ACHN (cell line): ENCODE results near the gene COG5.
"Not testable (repeated sequence)": the region's sequence is repeated elsewhere in the genome, so short reads cannot be mapped to it uniquely, and the experiment has no call there.

Source experiments
- DNase-seq: peaks from one replicate; pipeline ENCODE4 v3.0.0-alpha.2; 2015
- in situ Hi-C: cut with HindIII; loops from 2 replicates; pipeline ENCODE4 v1.10.0; 2017; ENCODE audit warnings: low sequenced_read_pairs, low pct_ligation_motif_present, low pct_unique_long_range_greater_than_20kb

The COG5 gene

DNA sequence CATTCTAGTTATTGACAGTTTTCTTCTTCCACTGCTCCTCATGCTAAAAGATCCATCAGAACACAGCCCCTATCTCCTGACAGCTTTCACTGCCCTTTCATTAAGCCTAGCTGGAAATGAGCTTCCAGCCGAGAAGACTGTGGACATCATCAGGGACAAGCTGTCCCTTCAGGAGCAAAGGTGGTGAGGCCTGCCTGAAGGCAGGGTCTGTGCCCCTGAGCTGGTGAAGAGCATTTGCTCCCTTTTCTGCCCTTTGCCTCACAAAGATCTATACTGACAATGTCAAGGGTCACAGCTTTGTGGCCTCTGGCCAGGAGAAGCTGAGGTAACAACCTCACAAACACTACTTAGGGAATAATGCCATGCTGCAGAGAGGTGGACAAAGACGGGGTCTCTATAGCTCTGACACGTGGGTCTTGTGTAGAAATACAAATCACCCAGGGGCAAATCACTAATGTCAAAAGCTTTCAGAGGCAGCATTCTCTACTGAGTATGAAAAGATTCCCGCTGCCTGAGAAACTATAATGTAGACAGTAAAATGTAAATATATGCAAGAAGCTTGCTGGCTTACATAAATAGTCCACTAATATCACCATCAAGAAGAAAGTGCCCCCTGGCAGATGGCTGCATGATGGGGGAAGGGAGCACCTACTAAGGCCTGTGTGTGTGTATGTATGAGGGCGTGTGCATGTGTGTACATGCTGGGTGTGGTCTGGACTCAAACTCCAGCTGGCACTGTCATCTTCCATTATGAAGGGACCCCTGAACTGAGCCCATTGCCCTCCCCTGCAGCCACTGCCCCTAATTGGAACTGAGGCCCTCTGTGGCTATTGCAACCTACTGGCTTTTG is 339.1 kb downstream of the COG5 start:
- no peak for DNase-seq
- in situ Hi-C loops, result no loop called here

DNA sequence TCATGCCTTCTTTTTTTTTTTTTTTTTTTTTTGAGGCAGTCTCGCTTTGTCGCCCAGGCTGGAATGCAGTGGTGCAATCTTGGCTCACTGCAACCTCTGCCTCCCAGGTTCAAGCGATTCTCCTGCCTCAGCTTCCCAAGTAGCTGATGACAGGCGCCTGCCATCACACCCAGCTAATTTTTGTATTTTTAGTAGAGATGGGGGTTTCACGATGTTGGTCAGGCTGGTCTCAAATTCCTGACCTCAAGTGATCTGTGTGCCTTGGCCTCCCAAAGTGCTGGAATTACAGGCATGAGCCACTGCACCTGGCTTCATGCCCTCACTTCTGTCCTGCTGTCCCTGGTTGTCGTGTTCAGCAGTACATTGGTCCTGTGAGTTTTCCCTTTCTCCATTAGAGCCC is 342.9 kb downstream of the COG5 start:
- DNase-seq, in situ Hi-C loops: not testable (repeated sequence)

DNA sequence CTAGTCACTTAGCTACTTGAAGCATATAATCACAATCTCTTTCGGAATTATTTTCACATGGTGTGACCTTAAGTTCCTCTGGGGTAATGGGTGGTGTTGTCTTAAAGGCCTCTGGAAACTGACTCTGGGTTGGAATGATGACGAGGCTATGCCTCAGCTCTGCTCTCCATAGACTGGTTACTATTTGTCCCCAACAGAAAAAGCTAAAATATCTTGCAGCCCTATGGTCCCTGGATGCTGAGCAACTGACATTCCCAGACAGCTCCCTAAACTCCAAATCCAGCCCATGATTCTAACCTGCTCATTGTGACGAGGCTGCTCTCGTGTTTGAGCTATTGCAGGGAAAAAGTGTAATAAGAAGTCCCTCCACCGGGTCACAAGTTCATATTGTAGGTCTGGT is 343.4 kb downstream of the COG5 start:
- in situ Hi-C loops, result no loop called here
- no peak for DNase-seq

DNA sequence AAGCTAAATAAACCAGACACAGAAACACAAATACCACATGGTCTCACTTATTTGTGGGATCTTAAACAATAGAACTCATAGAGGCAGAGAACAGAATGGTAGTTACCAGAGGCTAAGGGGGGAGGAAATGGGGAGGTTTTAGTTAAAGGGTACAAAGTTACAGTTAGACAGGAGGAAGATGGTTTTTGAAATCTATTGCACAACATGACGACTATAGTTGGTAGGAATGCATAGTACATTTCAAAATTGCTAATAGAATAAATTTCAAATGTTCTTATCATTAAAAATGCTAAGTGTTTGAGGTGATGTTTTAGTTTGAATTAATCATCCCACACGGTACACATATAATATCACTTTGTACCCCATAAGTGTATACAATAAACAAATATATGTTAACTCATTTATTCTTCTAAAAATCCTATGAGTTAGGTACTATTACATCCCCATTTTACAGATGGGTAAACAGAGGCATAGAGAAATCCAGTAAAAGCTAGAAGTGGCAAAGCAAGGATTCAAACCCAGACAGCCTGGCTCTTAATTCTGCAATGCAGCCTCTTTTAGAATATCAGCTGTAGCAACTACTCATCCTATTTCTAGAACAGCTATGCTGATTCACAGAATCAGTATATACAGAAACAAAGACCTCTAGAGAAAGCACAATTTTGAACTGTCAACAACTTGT is 344.0 kb downstream of the COG5 start:
- no peak for DNase-seq
- in situ Hi-C loops, result no loop called here

DNA sequence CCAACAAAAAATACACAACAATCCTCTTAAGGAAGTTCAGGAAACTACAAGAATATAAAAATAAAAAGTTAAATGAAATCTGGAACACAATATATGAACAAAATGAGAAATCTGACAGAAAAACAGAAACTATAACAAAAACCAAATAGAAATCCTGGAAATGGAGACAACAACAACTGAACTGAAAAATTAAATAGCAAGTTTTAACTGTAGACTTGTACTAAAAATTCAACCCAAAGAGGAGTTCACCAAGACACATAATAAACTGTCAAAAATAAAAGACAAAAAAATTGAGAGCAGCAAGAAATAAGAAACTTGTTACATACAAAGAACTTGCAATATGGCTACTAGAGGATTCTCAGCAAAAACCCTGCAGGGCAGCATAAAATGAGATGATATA is 349.8 kb downstream of the COG5 start:
- in situ Hi-C loops, result no loop called here
- DNase-seq, result no peak

DNA sequence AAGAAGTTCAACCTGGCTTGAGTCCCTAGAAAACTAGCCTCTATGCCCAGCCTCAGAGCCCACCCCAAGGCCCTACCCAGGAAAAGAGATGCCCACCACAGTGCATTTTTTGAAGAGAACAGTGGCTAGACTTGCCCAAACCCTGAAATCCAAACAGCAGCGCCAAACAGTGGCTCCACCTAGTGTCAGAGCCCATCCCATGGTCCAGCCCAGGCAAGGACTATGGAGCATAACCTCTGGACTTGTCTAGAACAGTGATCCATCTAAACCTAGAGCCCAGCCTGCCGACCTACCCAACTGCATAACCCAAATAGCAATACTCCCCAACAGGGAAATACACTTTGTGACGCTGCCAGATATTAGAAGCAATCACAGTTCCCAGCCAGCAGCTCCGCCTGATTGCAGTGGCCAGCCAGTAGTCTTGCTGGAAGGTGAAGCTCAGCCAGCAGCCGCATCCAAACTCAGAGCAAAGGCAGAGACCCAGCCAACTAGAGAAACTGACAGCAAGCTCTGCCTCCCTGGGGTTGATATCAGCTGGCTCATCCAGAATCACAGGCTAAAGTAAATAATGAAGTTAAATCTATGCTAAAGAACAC is 350.4 kb downstream of the COG5 start:
- in situ Hi-C loops, result no loop called here
- DNase-seq, result no peak

DNA sequence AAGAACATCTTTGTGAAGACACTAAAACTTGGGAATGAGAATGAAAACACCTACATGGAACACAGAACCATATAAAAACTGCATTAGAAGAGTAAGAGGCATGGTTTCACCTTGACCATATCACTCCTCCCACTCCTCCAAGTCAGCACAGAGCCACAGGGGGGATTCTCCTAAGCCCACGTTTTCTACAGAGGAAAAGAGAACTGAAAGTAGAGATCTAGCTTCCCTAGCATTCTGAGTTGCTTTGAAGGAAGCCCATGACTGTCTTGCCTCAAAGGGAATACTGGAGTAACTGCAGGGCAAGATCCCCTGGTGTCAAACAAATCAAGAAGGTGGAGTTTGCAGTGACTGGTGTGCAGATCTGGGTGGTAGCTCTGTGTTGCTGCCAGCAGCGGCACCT is 351.0 kb downstream of the COG5 start:
- in situ Hi-C loops, result no loop called here
- no peak for DNase-seq

DNA sequence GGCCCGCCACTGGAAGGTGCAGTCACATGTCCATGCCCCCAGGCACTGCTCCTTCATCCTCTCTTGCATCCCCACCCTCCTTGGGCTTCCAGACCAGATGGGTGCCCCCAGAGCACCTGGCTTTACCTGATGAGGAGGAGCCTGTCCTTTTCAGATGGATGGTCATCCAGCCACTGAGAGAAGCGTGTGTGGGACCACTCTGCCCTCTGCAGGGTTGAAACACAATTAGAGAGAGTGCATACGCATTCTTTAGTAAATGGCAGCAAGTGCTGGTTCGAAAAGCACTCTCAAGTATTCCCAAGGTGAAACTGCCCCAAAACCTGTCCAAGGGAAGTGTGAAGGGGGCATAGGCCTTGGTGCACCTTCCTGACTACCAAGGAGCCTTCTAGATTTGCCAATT is 353.3 kb downstream of the COG5 start:
- in situ Hi-C loops, result no loop called here
- DNase-seq, result no peak

DNA sequence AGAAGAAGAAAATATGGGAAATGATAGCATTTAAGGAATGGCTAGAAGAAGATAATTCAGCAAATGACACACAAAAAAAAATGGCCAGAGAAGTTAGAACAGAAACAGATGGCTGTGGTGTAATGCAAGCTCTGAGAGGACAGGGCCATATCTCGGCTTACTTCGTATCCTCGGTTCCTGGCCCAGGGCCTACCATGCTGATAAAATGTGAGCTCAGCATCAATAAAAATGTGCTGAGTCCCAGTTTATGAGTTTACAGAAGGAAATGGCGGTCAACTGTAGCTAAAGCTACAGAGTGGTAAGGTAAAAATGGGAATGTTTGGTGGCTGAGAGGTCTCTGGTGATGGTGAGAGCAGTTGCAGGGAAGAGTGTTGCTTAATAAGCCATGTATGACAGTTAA is 354.2 kb downstream of the COG5 start:
- DNase-seq, result no peak
- in situ Hi-C loops, result no loop called here

DNA sequence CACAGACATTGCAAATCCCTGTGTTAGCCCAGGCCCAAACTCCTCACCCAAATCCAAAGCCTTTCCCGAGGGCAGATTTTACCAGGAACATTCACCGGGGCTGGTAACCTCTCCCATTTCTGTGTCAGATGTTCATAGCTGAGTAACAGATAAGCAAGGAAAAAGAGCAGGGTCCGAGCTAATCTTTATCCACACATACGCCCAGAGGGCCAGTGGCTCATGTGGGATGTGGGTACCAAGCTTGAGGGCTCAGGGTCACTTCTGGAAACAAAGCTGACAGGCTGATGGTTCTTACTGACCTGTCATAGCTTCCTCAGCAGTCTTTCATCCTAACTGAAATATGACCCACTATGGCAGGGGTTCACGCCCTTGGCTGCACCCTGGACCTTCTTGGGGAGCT is 355.2 kb downstream of the COG5 start:
- DNase-seq, result no peak
- in situ Hi-C loops, result no loop called here

DNA sequence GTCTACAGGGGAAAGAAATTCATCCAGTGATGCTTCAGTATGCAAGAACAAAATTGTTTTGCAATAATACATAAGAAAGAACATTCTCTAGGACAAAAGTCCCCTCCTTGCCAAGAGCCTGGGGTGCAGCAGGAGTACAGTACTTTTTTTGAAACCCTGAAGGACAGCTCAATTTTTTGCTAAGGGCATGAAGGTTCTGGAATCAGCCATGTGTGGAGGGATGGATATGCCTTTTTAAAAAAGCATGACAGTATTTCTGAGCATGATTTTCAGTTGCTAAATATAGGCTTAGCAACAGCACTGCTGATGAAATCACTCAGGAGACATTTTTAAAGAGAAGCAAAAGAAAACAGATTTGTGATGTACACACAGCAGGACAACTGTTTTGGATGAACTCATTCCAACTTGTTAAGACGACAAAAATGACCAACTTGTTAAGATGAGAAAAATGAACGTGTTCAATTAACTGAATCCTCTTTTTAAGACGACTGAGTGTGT is 355.6 kb downstream of the COG5 start:
- DNase-seq, result no peak
- in situ Hi-C loops, result no loop called here

DNA sequence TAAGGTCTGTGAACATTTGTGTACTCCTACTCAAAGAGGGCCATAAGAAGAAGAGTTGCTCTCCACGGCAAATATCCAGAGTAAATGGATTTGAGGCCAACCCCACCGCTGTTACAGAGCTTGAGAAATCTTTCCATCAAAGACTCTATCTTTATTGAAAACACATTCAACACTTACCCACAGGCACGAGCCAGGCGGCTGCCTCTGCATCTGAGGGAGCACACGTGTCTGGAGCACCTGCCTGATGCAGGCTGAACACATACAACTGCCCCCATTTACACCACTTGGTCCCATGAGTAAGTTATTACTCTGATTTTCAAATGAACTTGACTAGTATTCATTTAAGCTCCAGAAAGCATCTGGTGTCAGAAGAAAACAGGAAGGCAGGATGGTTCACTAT is 356.3 kb downstream of the COG5 start:
- in situ Hi-C loops, result no loop called here

DNA sequence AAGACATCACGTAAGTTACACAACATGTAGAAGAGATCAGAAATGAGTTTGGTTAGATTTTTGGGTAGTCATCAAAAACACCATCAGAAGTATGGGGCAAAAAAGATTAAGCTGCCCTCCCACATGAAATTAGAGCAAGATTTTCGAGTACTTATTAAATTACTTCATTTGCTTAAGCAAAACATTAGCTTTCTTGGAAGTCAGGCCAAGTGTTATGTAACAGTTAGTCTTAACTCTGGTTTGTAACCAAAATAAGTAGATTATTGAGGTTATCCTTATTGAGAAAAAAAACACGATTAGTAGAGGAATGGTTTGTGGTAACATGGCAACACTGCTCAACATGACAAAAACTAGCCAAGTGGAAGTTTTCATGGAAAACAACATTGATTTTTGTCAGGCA is 357.0 kb downstream of the COG5 start:
- DNase-seq, result no peak
- in situ Hi-C loops, result no loop called here

More for the DNA sequence above, 356.3 kb downstream of the COG5 start:
- DNase-seq, result no peak

DNA sequence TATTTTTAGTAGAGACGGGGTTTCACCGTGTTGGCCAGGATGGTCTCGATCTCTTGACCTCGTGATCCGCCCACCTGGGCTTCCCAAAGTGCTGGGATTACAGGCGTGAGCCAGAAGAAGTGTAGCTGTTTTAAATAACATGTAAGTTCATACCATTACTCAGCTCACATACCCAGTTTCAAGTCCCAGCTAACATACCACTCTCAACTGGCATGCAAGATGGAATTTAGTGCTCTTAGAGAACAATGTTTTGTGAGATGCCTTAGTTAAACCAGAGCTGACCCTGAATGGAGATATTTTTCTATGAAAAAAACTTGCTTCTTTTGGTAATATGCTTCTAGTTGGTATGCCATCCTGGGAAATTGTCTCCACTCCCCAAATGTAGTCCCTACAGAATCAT is 357.6 kb downstream of the COG5 start:
- no peak for DNase-seq
- in situ Hi-C loops, result no loop called here

DNA sequence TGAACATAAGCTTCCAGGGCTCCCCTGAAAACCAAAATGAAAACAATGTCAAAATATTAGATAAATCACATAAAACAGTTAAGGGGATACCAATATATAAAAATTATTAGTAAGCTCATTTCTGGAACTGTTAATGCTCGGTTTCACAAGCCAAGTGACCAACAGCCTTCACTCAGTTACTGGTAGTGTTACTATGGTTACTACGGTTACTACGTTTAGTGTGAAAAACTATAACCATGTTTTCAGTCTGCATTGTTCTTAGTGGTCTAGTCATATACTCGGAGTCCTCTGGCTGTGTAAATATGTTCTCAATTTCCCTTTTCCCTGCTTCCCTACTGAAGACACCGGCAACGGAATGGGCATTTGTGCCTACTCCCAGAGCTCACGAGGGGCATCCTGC is 360.1 kb downstream of the COG5 start:
- in situ Hi-C loops, result no loop called here

DNA sequence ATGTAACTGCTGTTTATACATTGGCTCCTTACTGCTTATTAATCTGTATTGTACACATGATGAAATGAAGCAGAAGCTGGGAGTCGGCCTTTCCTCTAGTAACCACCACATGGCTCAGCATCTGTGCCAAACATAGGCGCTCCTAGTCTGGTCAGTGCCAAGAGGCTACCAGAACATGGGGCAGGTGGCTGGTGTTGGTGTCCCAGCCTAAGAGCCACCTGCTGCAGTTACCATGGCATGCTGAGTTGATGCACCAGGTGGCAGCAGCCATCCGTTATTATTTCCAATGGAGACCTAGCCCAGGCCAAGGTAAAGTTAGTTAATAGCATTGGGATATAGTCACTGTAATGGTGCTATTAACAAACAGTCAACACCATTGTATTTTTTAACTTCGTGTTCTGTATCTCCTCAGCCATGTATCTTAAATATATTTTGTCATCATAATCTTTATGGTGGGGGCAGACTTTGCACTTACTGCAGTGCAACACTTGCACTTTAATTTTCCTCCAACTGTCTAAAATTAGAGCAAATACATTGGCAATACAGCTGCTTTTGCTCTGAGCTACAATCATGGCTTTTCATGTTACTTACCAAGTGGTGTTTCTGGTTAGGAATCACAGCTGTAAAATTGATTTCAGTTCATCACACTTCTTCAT is 361.8 kb downstream of the COG5 start:
- peak; percentile 55 for DNase-seq
- in situ Hi-C loops, result no loop called here

More for the DNA sequence above, 360.1 kb downstream of the COG5 start:
- DNase-seq, result no peak

DNA sequence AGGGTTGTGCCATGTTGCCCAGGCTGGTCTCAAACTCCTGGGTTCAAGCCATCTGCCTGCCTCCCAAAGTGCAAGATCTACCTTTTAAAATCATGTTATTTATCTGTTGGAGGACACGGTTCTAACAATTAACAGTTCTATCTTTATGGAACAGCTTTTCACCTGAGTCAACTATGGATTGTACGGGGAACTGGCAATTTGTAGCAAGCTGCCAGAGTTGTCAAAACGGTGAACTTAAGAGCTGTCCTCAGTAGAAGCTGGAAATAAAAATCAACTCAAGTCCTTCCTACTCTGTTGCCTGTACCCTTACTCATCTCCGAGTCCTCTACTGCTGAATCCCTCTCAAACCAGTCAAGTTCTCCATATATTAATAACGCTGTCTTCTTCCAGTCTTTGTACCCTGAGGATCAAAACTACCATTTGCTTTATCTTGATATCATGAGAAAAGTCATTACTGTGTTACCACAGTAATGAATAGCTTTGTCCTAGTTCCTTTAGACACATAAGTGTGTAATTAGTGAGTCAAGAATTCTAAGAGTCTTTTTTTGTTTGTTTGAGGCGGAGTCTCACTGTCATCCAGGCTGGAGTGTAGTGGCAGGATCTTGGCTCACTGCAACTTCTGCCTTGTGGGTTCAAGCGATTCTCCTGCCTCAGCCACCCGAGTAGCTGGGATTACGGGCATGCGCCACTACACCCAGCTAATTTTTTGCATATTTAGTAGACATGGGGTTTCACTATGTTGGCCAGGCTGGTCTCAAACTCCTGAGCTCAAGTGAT is 366.7 kb downstream of the COG5 start:
- in situ Hi-C loops, result no loop called here
- no peak for DNase-seq

DNA sequence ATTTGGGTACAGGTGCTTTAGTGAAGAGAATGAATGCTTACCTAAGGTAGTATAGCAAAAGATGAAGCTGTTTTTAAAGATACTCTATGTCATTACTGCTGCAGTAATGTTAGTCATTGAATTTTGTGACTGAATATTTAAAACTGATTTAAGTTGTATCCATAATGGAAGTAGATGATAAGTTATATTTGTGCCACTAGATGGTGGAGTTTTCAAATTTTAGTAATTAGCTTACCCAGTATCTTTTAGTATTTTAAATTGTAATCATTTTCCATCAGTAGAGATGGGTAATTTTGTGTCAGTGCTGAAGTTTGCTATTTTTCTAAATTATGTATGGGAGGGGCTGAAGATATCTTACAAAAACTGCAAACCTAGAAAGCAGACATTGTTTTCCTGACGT is 369.7 kb downstream of the COG5 start:
- in situ Hi-C loops, result no loop called here
- DNase-seq, result no peak
